ENCODE data around the gene CRMP1.

- TF ChIP-seq CTCF (IDR thresholded peaks at IDR 0.05; ENCODE audit: control extremely low read depth in 1 of 3, insufficient read depth in 1 of 3, low read depth in 1 of 3, low read length in 3 of 3) = no peak
- no peak for TF ChIP-seq JUN (IDR thresholded peaks at IDR 0.05; ENCODE audit: low read depth, low read length)
- no peak for TF ChIP-seq POLR2AphosphoS5 (IDR thresholded peaks at IDR 0.05; ENCODE audit: low read depth, low read length)
Observed at GRCh38 chr4:5922556-5922955, 29.7 kb upstream of the CRMP1 start.

Data from H1 (cell line).